Breast epithelium (tissue), 3 donors: ENCODE data around the gene HTR4.

Source experiments
- CTCF ChIP-seq, 3 donors: fragments of 450-650 bp; IDR thresholded peaks; one replicate each; pipeline ENCODE4 v1.5.1; 2016 to 2017; ENCODE audit warnings: antibody characterized with exemption in 3 of 3, mild to moderate bottlenecking in 3 of 3, moderate library complexity in 3 of 3
- POLR2A ChIP-seq: fragments of 450-650 bp; IDR thresholded peaks from one replicate; pipeline ENCODE4 v1.6.1; 2016; ENCODE audit warnings: antibody characterized with exemption, mild to moderate bottlenecking, moderate library complexity
- POLR2AphosphoS5 ChIP-seq, 3 donors: sonication (generic); formaldehyde crosslinking; IDR thresholded peaks; one replicate each; pipeline ENCODE4 v1.6.1; 2017; ENCODE audit warnings: antibody characterized with exemption in 3 of 3

GRCh38 chr5:148620091-148620490 is 34.2 kb downstream of the HTR4 start:
- TF ChIP-seq CTCF (IDR thresholded peaks at IDR 0.05) (no peak), POLR2AphosphoS5 (IDR thresholded peaks at IDR 0.05) (no peak), POLR2A (no peak)
